Dermis lymphatic vessel endothelial cell (primary cell): Measurements from ENCODE around the gene ARMS2. TPM values are rescaled to one million over a fixed set of nuclear protein-coding genes. Genes with fewer than 3 reads are reported as not detected.

Source experiments
- total RNA-seq: library from RNA; depleted of rRNA; stranded (reverse); fragments of >200 nt; gene quantifications from 2 replicates; pipeline ENCODE4 v1.2.1, GENCODE V29; 2014

Gene ARMS2
- not detected in 2 replicates for total RNA-seq

GRCh38 chr10:122454603-122455080 is at the start of gene ARMS2:
ARMS2 (plus strand) TSS chr10:122454653; CDS start chr10:122454728, 75 bp downstream.

GRCh38 chr10:122461367-122461728 is 6.9 kb downstream of the ARMS2 start, which contains the start of gene HTRA1:
HTRA1 (plus strand) TSS chr10:122461553; CDS start chr10:122461653, 100 bp downstream.

Other genes starting within 250 kb of the ARMS2 start
- not detected in 2 replicates for gene BTBD16, start 183.4 kb upstream of the ARMS2 start, total RNA-seq
- 34.4 and 35.4 TPM in 2 replicates for gene PLEKHA1, start 79.9 kb upstream of the ARMS2 start, total RNA-seq
- 43.1 and 63.7 TPM in 2 replicates for gene HTRA1, start 6.9 kb downstream of the ARMS2 start, total RNA-seq
- gene DMBT1, start 106.1 kb downstream of the ARMS2 start, total RNA-seq: not detected in 2 replicates
- gene C10orf120, start 245.2 kb downstream of the ARMS2 start, total RNA-seq: not detected in 2 replicates